CD14-positive monocyte (primary cell): ENCODE results near the gene THSD1. TPM values are rescaled to one million over a fixed set of nuclear protein-coding genes. Genes with fewer than 3 reads are reported as not detected.

Experiments used
- DNase-seq, 3 donors: peaks; one replicate each; pipeline ENCODE4 v3.0.0-alpha.2; 2011 to 2022
- H2AFZ ChIP-seq: 2 replicates; pipeline ENCODE4 v1.6.0; 2012; ENCODE audit warnings: mild to moderate bottlenecking, low read depth, low read length, inconsistent platforms; ENCODE audit not compliant: insufficient read depth, poor library complexity, severe bottlenecking
- H3K27ac ChIP-seq, 2 donors: 1 replicate in 1 of 2; 2 replicates in 1 of 2; pipeline ENCODE4 v1.5.1; 2012 to 2013; ENCODE audit warnings: low read length in 2 of 2, control low read depth in 1 of 2, inconsistent platforms in 1 of 2, low read depth in 1 of 2, mild to moderate bottlenecking in 1 of 2
- H3K27me3 ChIP-seq, 2 donors: one replicate each; pipeline versions ENCODE4 v1.6.0 to v1.6.1; 2011 to 2013; ENCODE audit warnings: low read length in 2 of 2; ENCODE audit not compliant: control insufficient read depth in 2 of 2, insufficient read depth in 2 of 2
- H3K36me3 ChIP-seq, 2 donors: replicated peaks in 1 of 2; 1 replicate in 1 of 2; 2 replicates in 1 of 2; pipeline versions ENCODE4 v1.5.1 to v1.6.1; 2012 to 2013; ENCODE audit warnings: low read length in 2 of 2, control low read depth in 1 of 2, inconsistent platforms in 1 of 2, mild to moderate bottlenecking in 1 of 2; ENCODE audit not compliant: insufficient read depth in 2 of 2, control insufficient read depth in 1 of 2
- H3K4me1 ChIP-seq, 2 donors: 1 replicate in 1 of 2; 2 replicates in 1 of 2; pipeline versions ENCODE4 v1.5.1 to v1.6.1; 2012 to 2013; ENCODE audit warnings: low read length in 2 of 2, control low read depth in 1 of 2, inconsistent platforms in 1 of 2, mild to moderate bottlenecking in 1 of 2, moderate library complexity in 1 of 2; ENCODE audit not compliant: insufficient read depth in 2 of 2, control insufficient read depth in 1 of 2
- H3K4me2 ChIP-seq: replicated peaks from 2 replicates; pipeline ENCODE3; 2012; ENCODE audit warnings: low read length, moderate library complexity, mild to moderate bottlenecking; ENCODE audit not compliant: poor library complexity, severe bottlenecking; ENCODE audit errors: extremely low read depth
- H3K4me3 ChIP-seq, 3 experiments: fragments of 200-600 bp in 1 of 3; sonication (generic) in 1 of 3; replicated peaks in 1 of 3; 1 replicate in 2 of 3; 2 replicates in 1 of 3; pipeline ENCODE4 v1.5.1; 2011 to 2013; ENCODE audit warnings: low read length in 3 of 3, mild to moderate bottlenecking in 3 of 3, control low read depth in 2 of 3, low read depth in 2 of 3, inconsistent platforms in 1 of 3, moderate library complexity in 1 of 3
- H3K79me2 ChIP-seq: 2 replicates; pipeline ENCODE4 v1.6.0; 2012; ENCODE audit warnings: mild to moderate bottlenecking, control low read depth, inconsistent platforms, low read length, moderate library complexity; ENCODE audit not compliant: insufficient read depth
- H3K9ac ChIP-seq: 2 replicates; pipeline ENCODE4 v1.6.0; 2017; ENCODE audit warnings: low read length, mild to moderate bottlenecking; ENCODE audit not compliant: insufficient read depth, poor library complexity, severe bottlenecking
- H3K9me3 ChIP-seq, 2 donors: replicated peaks in 1 of 2; 1 replicate in 1 of 2; 2 replicates in 1 of 2; pipeline versions ENCODE4 v1.5.1 to v1.6.1; 2012 to 2013; ENCODE audit warnings: low read length in 2 of 2, control low read depth in 1 of 2; ENCODE audit not compliant: control insufficient read depth in 1 of 2, insufficient read depth in 1 of 2
- H4K20me1 ChIP-seq: 2 replicates; pipeline ENCODE4 v1.6.0; 2012; ENCODE audit warnings: mild to moderate bottlenecking, low read length, control low read depth, moderate library complexity; ENCODE audit not compliant: insufficient read depth
- H3K27ac Mint-ChIP-seq, 7 donors: one replicate each; pipeline ENCODE4 v1.8.0; 2020; ENCODE audit warnings: mild to moderate bottlenecking in 7 of 7, mixed read lengths in 7 of 7, moderate library complexity in 6 of 7, inconsistent platforms in 2 of 7
- H3K27me3 Mint-ChIP-seq, 3 donors: one replicate each; pipeline ENCODE4 v1.8.0; 2021 to 2022; ENCODE audit warnings: low read depth in 3 of 3, mild to moderate bottlenecking in 3 of 3, mixed read lengths in 3 of 3, moderate library complexity in 3 of 3, inconsistent platforms in 1 of 3
- H3K36me3 Mint-ChIP-seq, 2 donors: one replicate each; pipeline ENCODE4 v1.8.0; 2020; ENCODE audit warnings: mixed read lengths in 2 of 2, inconsistent platforms in 1 of 2, mild to moderate bottlenecking in 1 of 2
- H3K4me1 Mint-ChIP-seq: one replicate; pipeline ENCODE4 v1.8.0; 2020; ENCODE audit warnings: mild to moderate bottlenecking, mixed read lengths
- H3K4me3 Mint-ChIP-seq, 2 donors: one replicate each; pipeline ENCODE4 v1.8.0; 2020; ENCODE audit warnings: mild to moderate bottlenecking in 2 of 2, mixed read lengths in 2 of 2, moderate library complexity in 1 of 2
- H3K9me3 Mint-ChIP-seq, 7 donors: one replicate each; pipeline ENCODE4 v1.8.0; 2020 to 2022; ENCODE audit warnings: mixed read lengths in 7 of 7, mild to moderate bottlenecking in 6 of 7, moderate library complexity in 6 of 7, inconsistent platforms in 2 of 7
- WGBS: methylation state at CpG from one replicate; pipeline ENCODE4 v1.1.5; 2013; ENCODE audit warnings: missing lambda C conversion rate; ENCODE audit not compliant: insufficient coverage; 5-methylcytosine and 5-hydroxymethylcytosine counted together
- intact Hi-C, 2 donors: fragments of 100-400 bp; cut with micrococcal nuclease; formaldehyde crosslinking; loops; one replicate each; pipeline versions ENCODE4 v1.15.0 to v1.15.1; 2023
- polyA plus RNA-seq, 3 donors: library from polyadenylated mRNA; depleted of rRNA in 1 of 3; unstranded in 2 of 3; stranded (reverse) in 1 of 3; fragments of 300-500 nt in 2 of 3; fragments of >200 nt in 1 of 3; fragmentation: Illumina TruSeq in 2 of 3; gene quantifications; 1 replicate in 2 of 3; 2 replicates in 1 of 3; pipeline ENCODE4 v1.2.3, GENCODE V29; 2012 to 2021
- TF ChIP-seq, protein P1 (sequence below): fragments of 200-600 bp; IDR thresholded peaks from one replicate; pipeline ENCODE4 v1.8.0; 2022; ENCODE audit warnings: antibody characterized with exemption, mild to moderate bottlenecking

The THSD1 gene
- polyA plus RNA-seq, 3 donors, result 0.52 TPM; not detected in 2

DNA sequence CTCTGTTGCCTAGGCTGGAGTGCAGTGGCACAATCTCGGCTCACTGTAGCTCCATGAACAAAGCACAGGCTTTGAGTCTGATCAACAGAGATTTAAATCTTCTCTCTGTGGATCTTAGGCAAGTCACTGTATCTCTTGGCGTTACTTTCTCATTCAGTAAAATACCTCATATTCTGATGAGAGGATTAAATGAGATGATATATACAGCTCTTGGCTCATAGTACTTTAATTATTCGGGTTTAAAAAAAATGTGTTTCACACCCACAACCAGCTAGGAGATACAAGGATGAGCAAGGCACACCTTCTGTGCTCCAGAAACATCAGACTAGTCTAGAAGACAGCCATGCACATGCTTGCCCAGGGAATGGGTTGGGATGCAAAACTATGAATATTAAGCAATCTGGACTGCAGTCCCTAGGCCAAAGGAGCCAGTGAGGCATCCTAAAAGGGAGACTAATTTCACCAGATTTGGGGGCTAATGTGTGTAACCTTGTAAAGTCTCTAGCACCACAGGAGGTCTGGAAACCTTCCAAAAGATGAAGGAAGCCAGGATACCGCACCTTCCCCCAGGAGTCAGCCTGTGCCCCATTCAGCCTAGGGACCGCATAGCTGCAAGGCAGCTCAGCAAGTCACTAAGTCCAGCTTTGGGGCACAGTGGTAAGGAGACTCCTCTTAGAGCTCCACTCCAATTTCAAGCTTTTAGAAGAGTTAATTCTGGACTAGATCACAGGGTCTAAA is 42.0 kb upstream of the THSD1 start:
- Mint-ChIP-seq H3K27me3 (no peaks in the 10 kb centered on the region), H3K4me3 (no peak overlapping the region), H3K36me3 (peaks cover 5 to 10% of the 10 kb centered on the region in 2 donors), H3K27ac (peak overlapping the region in 1 of 7 donors; percentile 58), H3K4me1 (peaks cover 31% of the 10 kb centered on the region), H3K9me3 (peaks cover 0 to 2% (median 0%) of the 10 kb centered on the region in 7 donors)
- H3K9me3 ChIP-seq, result no peaks in the 10 kb centered on the region
- no peak overlapping the region for H3K4me3 ChIP-seq
- no peak overlapping the region for H2AFZ ChIP-seq
- H3K27ac ChIP-seq, result peak overlapping the region in 1 of 2 donors; percentile 49
- no peak overlapping the region for H3K9ac ChIP-seq
- H3K4me1 ChIP-seq, result peaks cover 20 to 22% of the 10 kb centered on the region in 2 donors
- peaks cover 29% of the 10 kb centered on the region for H4K20me1 ChIP-seq
- no peaks in the 10 kb centered on the region for H3K27me3 ChIP-seq
- WGBS, result 71% methylated on average over 3 of the region's 5 CpGs
- peaks cover 4 to 12% of the 10 kb centered on the region in 2 donors for H3K36me3 ChIP-seq
- intact Hi-C loops, result no loop called here
- H3K4me2 ChIP-seq, result no peak overlapping the region
- TF ChIP-seq, protein P1, sequence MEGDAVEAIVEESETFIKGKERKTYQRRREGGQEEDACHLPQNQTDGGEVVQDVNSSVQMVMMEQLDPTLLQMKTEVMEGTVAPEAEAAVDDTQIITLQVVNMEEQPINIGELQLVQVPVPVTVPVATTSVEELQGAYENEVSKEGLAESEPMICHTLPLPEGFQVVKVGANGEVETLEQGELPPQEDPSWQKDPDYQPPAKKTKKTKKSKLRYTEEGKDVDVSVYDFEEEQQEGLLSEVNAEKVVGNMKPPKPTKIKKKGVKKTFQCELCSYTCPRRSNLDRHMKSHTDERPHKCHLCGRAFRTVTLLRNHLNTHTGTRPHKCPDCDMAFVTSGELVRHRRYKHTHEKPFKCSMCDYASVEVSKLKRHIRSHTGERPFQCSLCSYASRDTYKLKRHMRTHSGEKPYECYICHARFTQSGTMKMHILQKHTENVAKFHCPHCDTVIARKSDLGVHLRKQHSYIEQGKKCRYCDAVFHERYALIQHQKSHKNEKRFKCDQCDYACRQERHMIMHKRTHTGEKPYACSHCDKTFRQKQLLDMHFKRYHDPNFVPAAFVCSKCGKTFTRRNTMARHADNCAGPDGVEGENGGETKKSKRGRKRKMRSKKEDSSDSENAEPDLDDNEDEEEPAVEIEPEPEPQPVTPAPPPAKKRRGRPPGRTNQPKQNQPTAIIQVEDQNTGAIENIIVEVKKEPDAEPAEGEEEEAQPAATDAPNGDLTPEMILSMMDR, result no peak
- peaks cover 61% of the 10 kb centered on the region for H3K79me2 ChIP-seq
- no peak for DNase-seq

DNA sequence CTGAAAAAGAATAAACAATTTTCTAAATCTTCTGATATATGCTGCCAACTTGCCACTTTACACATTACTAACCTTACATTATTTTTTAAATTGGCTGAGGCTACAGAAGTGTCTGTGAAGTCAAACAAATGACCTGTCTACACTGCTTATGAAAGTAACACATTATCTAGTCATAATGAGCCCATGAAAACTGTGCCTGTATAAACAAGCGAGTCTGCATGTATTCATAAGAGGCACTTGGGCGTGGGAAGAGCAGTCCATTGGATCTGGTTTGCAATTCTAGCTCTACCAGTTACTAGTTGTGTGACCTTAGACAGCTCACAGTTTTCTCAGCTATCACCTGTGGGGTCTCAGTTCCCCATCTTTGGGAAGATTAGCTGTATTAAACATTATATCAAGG is 41.4 kb upstream of the THSD1 start:
- TF ChIP-seq, protein P1, result no peak
- H3K4me1 Mint-ChIP-seq, result peaks cover 31% of the 10 kb centered on the region
- H3K9ac ChIP-seq, result no peak overlapping the region
- H3K4me1 ChIP-seq, result peaks cover 20 to 22% of the 10 kb centered on the region in 2 donors
- no peak overlapping the region for H3K4me3 ChIP-seq
- no peak for DNase-seq
- H3K4me2 ChIP-seq, result no peak overlapping the region
- H3K36me3 Mint-ChIP-seq, result peaks cover 10 to 13% of the 10 kb centered on the region in 2 donors
- H4K20me1 ChIP-seq, result peaks cover 35% of the 10 kb centered on the region
- H3K9me3 ChIP-seq, result no peaks in the 10 kb centered on the region
- H3K27ac Mint-ChIP-seq, result no peak overlapping the region
- no peak overlapping the region for H2AFZ ChIP-seq
- H3K27me3 ChIP-seq, result no peaks in the 10 kb centered on the region
- WGBS, result 100% methylated on average over 1 of the region's 2 CpGs
- intact Hi-C loops, result no loop called here
- no peak overlapping the region for H3K4me3 Mint-ChIP-seq
- H3K79me2 ChIP-seq, result peaks cover 68% of the 10 kb centered on the region
- H3K27me3 Mint-ChIP-seq, result no peaks in the 10 kb centered on the region
- peak overlapping the region in 1 of 2 donors; percentile 49 for H3K27ac ChIP-seq
- peaks cover 4 to 18% of the 10 kb centered on the region in 2 donors for H3K36me3 ChIP-seq
- peaks cover 0 to 2% (median 0%) of the 10 kb centered on the region in 7 donors for H3K9me3 Mint-ChIP-seq
